DND-41 (cell line): ENCODE measurements around the gene MKX.

Experiments used
- CTCF ChIP-seq: IDR thresholded peaks from 2 replicates; pipeline ENCODE4 v1.5.1; 2012; ENCODE audit warnings: borderline replicate concordance, low read length, moderate library complexity, mild to moderate bottlenecking; ENCODE audit not compliant: poor library complexity, severe bottlenecking; ENCODE audit errors: extremely low read depth
- EZH2 ChIP-seq: IDR thresholded peaks from 3 replicates; pipeline ENCODE4 v1.6.1; 2012; ENCODE audit warnings: borderline replicate concordance, low read depth, mild to moderate bottlenecking, moderate library complexity, low read length, inconsistent platforms; ENCODE audit not compliant: severe bottlenecking

GRCh38 chr10:27695088-27695487 lies 50.5 kb downstream of the MKX start:
- TF ChIP-seq CTCF: no peak
- no peak for TF ChIP-seq EZH2
